GM12801 (cell line): ENCODE results near the gene RIC1.

Experiments
- TF ChIP-seq, protein P1 (sequence below): IDR thresholded peaks from one replicate; pipeline ENCODE4 v1.5.1; 2011; ENCODE audit warnings: control low read depth; ENCODE audit not compliant: insufficient read length; ENCODE audit errors: extremely low read depth

RIC1 gene

DNA sequence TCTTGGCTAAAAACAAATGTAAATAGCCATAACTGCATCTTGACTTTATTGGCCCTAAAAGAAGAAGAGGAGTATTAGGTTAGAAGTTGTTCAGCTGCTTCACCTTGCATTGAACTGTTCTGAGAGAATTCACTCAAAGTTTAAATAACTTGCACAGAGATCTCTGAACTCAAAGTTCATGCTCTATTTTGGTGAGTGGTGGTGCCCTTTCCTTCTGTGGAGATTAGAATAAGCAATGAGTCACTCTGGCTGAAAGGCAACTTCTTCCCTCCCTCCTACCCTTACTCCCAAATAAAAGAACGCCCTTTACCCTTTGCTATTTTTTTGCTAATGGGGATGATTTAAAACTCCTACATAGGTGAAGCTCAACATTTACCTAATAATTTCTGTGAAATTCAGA, 155.1 kb downstream of the RIC1 start:
- TF ChIP-seq, protein P1, sequence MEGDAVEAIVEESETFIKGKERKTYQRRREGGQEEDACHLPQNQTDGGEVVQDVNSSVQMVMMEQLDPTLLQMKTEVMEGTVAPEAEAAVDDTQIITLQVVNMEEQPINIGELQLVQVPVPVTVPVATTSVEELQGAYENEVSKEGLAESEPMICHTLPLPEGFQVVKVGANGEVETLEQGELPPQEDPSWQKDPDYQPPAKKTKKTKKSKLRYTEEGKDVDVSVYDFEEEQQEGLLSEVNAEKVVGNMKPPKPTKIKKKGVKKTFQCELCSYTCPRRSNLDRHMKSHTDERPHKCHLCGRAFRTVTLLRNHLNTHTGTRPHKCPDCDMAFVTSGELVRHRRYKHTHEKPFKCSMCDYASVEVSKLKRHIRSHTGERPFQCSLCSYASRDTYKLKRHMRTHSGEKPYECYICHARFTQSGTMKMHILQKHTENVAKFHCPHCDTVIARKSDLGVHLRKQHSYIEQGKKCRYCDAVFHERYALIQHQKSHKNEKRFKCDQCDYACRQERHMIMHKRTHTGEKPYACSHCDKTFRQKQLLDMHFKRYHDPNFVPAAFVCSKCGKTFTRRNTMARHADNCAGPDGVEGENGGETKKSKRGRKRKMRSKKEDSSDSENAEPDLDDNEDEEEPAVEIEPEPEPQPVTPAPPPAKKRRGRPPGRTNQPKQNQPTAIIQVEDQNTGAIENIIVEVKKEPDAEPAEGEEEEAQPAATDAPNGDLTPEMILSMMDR: no peak

GRCh38 chr9:5784526-5785315, 155.8 kb downstream of the RIC1 start:
- TF ChIP-seq, protein P1: no peak

GRCh38 chr9:5786370-5787127, 157.6 kb downstream of the RIC1 start:
- TF ChIP-seq, protein P1: no peak

DNA sequence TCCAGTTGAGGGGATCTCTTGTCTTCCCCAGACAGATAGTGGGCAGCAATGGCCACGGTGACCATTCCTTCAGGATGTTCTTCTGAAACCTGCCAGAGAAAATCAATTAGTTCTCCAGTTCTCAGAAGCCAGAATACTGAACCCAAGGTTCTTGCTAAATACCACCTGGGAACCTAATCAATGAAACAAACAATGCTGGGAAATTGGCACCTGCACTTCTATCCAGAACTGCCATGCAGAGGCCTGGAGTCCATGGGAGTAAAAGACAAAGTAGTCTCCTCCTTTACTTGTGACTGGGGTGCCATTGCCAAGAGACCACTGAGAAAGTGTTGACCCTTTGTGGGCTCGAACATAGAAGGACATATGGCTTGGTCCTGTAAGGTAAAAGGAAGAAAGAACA, 158.3 kb downstream of the RIC1 start:
- TF ChIP-seq, protein P1: no peak

GRCh38 chr9:5787759-5788302, 158.9 kb downstream of the RIC1 start:
- TF ChIP-seq, protein P1: no peak

GRCh38 chr9:5789489-5789888, 160.6 kb downstream of the RIC1 start:
- TF ChIP-seq, protein P1: no peak

DNA sequence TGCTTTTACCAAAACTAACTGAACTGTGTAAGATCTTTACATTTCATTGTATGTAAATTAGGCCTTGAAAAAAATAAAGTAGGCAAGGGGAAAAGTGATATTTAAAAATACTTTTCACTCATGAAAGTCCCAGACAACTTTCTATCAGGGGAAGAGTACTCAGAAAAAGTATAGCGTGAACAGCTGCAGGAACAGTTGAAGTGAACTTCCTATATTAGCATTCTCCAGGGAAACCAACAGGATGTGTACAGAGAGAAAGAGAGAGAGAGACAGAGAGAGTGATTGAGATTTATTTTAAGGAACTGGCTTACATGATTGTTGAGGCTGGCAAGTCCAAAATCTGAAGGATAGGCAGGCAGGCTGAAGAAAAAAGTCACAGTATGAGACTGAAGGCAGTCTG, 162.0 kb downstream of the RIC1 start:
- TF ChIP-seq, protein P1: no peak
